GM23338 (cell line): ENCODE measurements around the gene OOSP2. TPM values are rescaled to one million over a fixed set of nuclear protein-coding genes. Genes with fewer than 3 reads are reported as not detected.
"Not testable (repeated sequence)": the region's sequence is repeated elsewhere in the genome, so short reads cannot be mapped to it uniquely, and the experiment has no call there.

ENCODE experiments used
- ATAC-seq: fragments of 200-7000 bp; cut with Tn5 transposase; 3 replicates; pipeline ENCODE4 v1.9.1; 2020
- DNase-seq: peaks from one replicate; pipeline ENCODE4 v3.0.0-alpha.2; 2015; ENCODE audit warnings: low spot score
- H2AFZ ChIP-seq: fragments of 200-600 bp; sonication (generic); 2 replicates; pipeline ENCODE4 v1.8.0; 2016; ENCODE audit warnings: antibody characterized with exemption, mild to moderate bottlenecking, moderate library complexity
- H3F3A ChIP-seq: fragments of 200-600 bp; sonication (generic); replicated peaks from 2 replicates; pipeline ENCODE4 v1.8.0; 2017; ENCODE audit warnings: antibody characterized with exemption, mixed run types, low read depth
- H3K27ac ChIP-seq: fragments of 200-600 bp; sonication (generic); 2 replicates; pipeline ENCODE4 v1.6.1; 2016; ENCODE audit warnings: low read depth
- H3K27me3 ChIP-seq: fragments of 200-600 bp; sonication (generic); 2 replicates; pipeline ENCODE4 v1.8.0; 2016; ENCODE audit warnings: mild to moderate bottlenecking, mixed run types, moderate library complexity; ENCODE audit not compliant: insufficient read depth
- H3K36me3 ChIP-seq: fragments of 200-600 bp; sonication (generic); 2 replicates; pipeline ENCODE4 v1.8.0; 2016; ENCODE audit warnings: mild to moderate bottlenecking; ENCODE audit not compliant: insufficient read depth
- H3K4me1 ChIP-seq: fragments of 200-600 bp; sonication (generic); 2 replicates; pipeline ENCODE4 v1.8.0; 2016; ENCODE audit warnings: mild to moderate bottlenecking, moderate library complexity; ENCODE audit not compliant: insufficient read depth
- H3K4me2 ChIP-seq: fragments of 200-600 bp; sonication (generic); 2 replicates; pipeline ENCODE4 v1.7.1; 2017; ENCODE audit warnings: mixed run types
- H3K4me3 ChIP-seq: fragments of 200-600 bp; sonication (generic); 2 replicates; pipeline ENCODE4 v1.6.1; 2016; ENCODE audit warnings: mixed run types
- H3K79me2 ChIP-seq: fragments of 200-600 bp; sonication (generic); replicated peaks from 2 replicates; pipeline ENCODE4 v1.8.0; 2017; ENCODE audit warnings: mild to moderate bottlenecking; ENCODE audit not compliant: insufficient read depth
- H3K9me2 ChIP-seq: fragments of 200-600 bp; sonication (generic); 2 replicates; pipeline ENCODE4 v1.8.0; 2017; ENCODE audit not compliant: insufficient read depth
- H4K20me1 ChIP-seq: fragments of 200-600 bp; sonication (generic); replicated peaks from 2 replicates; pipeline ENCODE4 v1.8.0; 2017; ENCODE audit warnings: mild to moderate bottlenecking; ENCODE audit not compliant: insufficient read depth
- H3K27ac Mint-ChIP-seq: 2 replicates; pipeline ENCODE4 v1.8.0; 2020; ENCODE audit warnings: inconsistent platforms, mild to moderate bottlenecking, moderate library complexity, mixed read lengths
- H3K27me3 Mint-ChIP-seq: 3 replicates; pipeline ENCODE4 v1.8.0; 2022; ENCODE audit warnings: low read depth, mild to moderate bottlenecking, moderate library complexity, mixed read lengths, inconsistent platforms; ENCODE audit not compliant: insufficient read depth, poor library complexity
- H3K36me3 Mint-ChIP-seq: 3 replicates; pipeline ENCODE4 v1.8.0; 2021; ENCODE audit warnings: low read depth, mild to moderate bottlenecking, inconsistent platforms, moderate library complexity, mixed read lengths
- H3K4me1 Mint-ChIP-seq: 3 replicates; pipeline ENCODE4 v1.8.0; 2020; ENCODE audit warnings: mild to moderate bottlenecking, inconsistent platforms, mixed read lengths
- H3K4me3 Mint-ChIP-seq: 3 replicates; pipeline ENCODE4 v1.8.0; 2021; ENCODE audit warnings: moderate library complexity, mild to moderate bottlenecking, inconsistent platforms, mixed read lengths
- H3K9me3 Mint-ChIP-seq: 3 replicates; pipeline ENCODE4 v1.8.0; 2020; ENCODE audit warnings: moderate library complexity, mild to moderate bottlenecking, inconsistent platforms, mixed read lengths
- POLR2AphosphoS5 ChIP-seq: IDR thresholded peaks from 2 replicates; pipeline ENCODE4 v1.6.1; 2016; ENCODE audit warnings: antibody characterized with exemption, low read depth
- STAT1 ChIP-seq: IDR thresholded peaks from one replicate; pipeline ENCODE4 v1.6.1; 2016; ENCODE audit warnings: antibody characterized with exemption; ENCODE audit not compliant: unreplicated experiment
- polyA plus RNA-seq: library from polyadenylated mRNA; unstranded; fragments of >200 nt; fragmentation: Nextera tagmentation; extraction: Ambion mirVana; gene quantifications from 2 replicates; pipeline ENCODE4 v1.2.1, GENCODE V29; 2016
- total RNA-seq: library from RNA; depleted of rRNA; stranded (reverse); fragments of >200 nt; shearing (Covaris generic); gene quantifications from 2 replicates; pipeline ENCODE4 v1.2.3, GENCODE V29; 2014
- TF ChIP-seq, protein P1 (sequence below), 2 experiments: fragments of 200-600 bp in 1 of 2; sonication (generic) in 1 of 2; conservative IDR thresholded peaks; 2 replicates each; pipeline versions ENCODE4 v1.5.1 to v1.6.1; 2016 to 2017; ENCODE audit warnings: antibody characterized with exemption in 2 of 2, low read depth in 2 of 2, mild to moderate bottlenecking in 2 of 2, moderate library complexity in 1 of 2
- TF ChIP-seq, protein P2 (sequence below): fragments of 250-450 bp; sonication (Bioruptor Pico); IDR thresholded peaks from 2 replicates; pipeline ENCODE4 v1.5.0; 2020; ENCODE audit warnings: mild to moderate bottlenecking, moderate library complexity

The OOSP2 gene
- total and polyA plus RNA-seq, 2 experiments from 2014 or later, result not detected

DNA sequence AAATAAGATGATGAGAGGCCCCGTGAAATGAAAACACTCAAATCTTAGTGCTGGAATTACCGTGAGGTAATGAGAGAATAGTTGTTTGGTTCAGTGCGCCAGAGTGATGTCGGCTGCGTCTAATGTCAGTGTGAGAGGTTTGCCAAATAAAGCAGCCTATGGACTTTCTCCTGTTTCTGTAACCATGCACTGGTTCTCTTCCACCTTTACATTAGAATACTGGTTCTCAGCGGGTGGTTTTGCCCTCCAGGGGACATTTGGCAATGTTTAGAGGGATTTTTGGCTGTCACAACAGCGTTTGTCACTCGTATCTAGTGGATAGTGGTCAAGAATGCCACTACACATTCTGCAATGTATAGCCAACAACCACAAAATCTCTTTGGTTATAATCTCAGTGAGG is 22.2 kb upstream of the OOSP2 start (continued):
- TF ChIP-seq, protein P1, sequence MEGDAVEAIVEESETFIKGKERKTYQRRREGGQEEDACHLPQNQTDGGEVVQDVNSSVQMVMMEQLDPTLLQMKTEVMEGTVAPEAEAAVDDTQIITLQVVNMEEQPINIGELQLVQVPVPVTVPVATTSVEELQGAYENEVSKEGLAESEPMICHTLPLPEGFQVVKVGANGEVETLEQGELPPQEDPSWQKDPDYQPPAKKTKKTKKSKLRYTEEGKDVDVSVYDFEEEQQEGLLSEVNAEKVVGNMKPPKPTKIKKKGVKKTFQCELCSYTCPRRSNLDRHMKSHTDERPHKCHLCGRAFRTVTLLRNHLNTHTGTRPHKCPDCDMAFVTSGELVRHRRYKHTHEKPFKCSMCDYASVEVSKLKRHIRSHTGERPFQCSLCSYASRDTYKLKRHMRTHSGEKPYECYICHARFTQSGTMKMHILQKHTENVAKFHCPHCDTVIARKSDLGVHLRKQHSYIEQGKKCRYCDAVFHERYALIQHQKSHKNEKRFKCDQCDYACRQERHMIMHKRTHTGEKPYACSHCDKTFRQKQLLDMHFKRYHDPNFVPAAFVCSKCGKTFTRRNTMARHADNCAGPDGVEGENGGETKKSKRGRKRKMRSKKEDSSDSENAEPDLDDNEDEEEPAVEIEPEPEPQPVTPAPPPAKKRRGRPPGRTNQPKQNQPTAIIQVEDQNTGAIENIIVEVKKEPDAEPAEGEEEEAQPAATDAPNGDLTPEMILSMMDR (conservative IDR thresholded peaks at IDR 0.05; ENCODE audit: low read depth in 2 of 2), result no peak
- TF ChIP-seq POLR2AphosphoS5, result no peak
- no peak for TF ChIP-seq STAT1
- TF ChIP-seq, protein P2, sequence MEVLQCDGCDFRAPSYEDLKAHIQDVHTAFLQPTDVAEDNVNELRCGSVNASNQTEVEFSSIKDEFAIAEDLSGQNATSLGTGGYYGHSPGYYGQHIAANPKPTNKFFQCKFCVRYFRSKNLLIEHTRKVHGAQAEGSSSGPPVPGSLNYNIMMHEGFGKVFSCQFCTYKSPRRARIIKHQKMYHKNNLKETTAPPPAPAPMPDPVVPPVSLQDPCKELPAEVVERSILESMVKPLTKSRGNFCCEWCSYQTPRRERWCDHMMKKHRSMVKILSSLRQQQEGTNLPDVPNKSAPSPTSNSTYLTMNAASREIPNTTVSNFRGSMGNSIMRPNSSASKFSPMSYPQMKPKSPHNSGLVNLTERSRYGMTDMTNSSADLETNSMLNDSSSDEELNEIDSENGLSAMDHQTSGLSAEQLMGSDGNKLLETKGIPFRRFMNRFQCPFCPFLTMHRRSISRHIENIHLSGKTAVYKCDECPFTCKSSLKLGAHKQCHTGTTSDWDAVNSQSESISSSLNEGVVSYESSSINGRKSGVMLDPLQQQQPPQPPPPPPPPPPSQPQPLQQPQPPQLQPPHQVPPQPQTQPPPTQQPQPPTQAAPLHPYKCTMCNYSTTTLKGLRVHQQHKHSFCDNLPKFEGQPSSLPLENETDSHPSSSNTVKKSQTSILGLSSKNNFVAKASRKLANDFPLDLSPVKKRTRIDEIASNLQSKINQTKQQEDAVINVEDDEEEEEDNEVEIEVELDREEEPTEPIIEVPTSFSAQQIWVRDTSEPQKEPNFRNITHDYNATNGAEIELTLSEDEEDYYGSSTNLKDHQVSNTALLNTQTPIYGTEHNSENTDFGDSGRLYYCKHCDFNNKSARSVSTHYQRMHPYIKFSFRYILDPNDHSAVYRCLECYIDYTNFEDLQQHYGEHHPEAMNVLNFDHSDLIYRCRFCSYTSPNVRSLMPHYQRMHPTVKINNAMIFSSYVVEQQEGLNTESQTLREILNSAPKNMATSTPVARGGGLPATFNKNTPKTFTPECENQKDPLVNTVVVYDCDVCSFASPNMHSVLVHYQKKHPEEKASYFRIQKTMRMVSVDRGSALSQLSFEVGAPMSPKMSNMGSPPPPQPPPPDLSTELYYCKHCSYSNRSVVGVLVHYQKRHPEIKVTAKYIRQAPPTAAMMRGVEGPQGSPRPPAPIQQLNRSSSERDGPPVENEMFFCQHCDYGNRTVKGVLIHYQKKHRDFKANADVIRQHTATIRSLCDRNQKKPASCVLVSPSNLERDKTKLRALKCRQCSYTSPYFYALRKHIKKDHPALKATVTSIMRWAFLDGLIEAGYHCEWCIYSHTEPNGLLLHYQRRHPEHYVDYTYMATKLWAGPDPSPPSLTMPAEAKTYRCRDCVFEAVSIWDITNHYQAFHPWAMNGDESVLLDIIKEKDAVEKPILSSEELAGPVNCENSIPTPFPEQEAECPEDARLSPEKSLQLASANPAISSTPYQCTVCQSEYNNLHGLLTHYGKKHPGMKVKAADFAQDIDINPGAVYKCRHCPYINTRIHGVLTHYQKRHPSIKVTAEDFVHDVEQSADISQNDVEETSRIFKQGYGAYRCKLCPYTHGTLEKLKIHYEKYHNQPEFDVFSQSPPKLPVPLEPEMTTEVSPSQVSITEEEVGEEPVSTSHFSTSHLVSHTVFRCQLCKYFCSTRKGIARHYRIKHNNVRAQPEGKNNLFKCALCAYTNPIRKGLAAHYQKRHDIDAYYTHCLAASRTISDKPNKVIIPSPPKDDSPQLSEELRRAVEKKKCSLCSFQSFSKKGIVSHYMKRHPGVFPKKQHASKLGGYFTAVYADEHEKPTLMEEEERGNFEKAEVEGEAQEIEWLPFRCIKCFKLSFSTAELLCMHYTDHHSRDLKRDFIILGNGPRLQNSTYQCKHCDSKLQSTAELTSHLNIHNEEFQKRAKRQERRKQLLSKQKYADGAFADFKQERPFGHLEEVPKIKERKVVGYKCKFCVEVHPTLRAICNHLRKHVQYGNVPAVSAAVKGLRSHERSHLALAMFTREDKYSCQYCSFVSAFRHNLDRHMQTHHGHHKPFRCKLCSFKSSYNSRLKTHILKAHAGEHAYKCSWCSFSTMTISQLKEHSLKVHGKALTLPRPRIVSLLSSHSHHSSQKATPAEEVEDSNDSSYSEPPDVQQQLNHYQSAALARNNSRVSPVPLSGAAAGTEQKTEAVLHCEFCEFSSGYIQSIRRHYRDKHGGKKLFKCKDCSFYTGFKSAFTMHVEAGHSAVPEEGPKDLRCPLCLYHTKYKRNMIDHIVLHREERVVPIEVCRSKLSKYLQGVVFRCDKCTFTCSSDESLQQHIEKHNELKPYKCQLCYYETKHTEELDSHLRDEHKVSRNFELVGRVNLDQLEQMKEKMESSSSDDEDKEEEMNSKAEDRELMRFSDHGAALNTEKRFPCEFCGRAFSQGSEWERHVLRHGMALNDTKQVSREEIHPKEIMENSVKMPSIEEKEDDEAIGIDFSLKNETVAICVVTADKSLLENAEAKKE (CRISPR knock-in tag), result no peak

DNA sequence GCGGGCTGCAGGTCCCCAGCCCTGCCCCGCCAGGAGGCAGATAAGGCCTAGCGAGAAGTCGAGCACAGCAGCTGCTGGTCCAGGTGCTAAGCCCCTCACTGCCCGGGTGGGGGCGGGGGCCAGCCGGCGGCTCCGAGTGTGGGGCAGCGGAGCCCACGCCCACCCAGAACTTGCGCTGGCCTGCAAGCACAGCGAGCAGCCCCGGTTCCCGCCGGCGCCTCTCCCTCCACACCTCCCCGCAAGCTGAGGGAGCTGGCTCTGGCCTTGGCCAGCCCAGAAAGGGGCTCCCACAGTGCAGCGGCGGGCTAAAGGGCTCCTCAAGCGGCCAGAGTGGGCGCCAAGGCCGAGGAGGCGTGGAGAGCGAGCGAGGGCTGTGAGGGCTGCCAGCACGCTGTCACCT is 19.8 kb upstream of the OOSP2 start:
- H3K27ac Mint-ChIP-seq, H3K4me1 Mint-ChIP-seq, H3K36me3 ChIP-seq, H3K9me2 ChIP-seq, H3K27ac ChIP-seq, H3K27me3 Mint-ChIP-seq, H3K9me3 Mint-ChIP-seq, H3F3A ChIP-seq, H3K4me2 ChIP-seq, DNase-seq, H3K4me3 ChIP-seq, H2AFZ ChIP-seq, H3K4me3 Mint-ChIP-seq, H4K20me1 ChIP-seq, H3K79me2 ChIP-seq, H3K36me3 Mint-ChIP-seq, H3K4me1 ChIP-seq, ATAC-seq, H3K27me3 ChIP-seq: not testable (repeated sequence)
